Glutamatergic neuron (in vitro differentiated cells): ENCODE measurements around the gene ASF1A. TPM values are rescaled to one million over a fixed set of nuclear protein-coding genes. Genes with fewer than 3 reads are reported as not detected.

Source experiments
- DNase-seq: peaks from one replicate; pipeline ENCODE4 v3.0.0; 2022
- H3K27ac Mint-ChIP-seq: one replicate; pipeline ENCODE4 v1.8.0; 2020; ENCODE audit warnings: mild to moderate bottlenecking, mixed read lengths, inconsistent platforms; ENCODE audit not compliant: unreplicated experiment
- H3K27me3 Mint-ChIP-seq: one replicate; pipeline ENCODE4 v1.8.0; 2020; ENCODE audit warnings: mild to moderate bottlenecking, moderate library complexity, mixed read lengths, inconsistent platforms; ENCODE audit not compliant: unreplicated experiment
- H3K36me3 Mint-ChIP-seq: one replicate; pipeline ENCODE4 v1.8.0; 2020; ENCODE audit warnings: mild to moderate bottlenecking, mixed read lengths, inconsistent platforms; ENCODE audit not compliant: unreplicated experiment
- H3K4me1 Mint-ChIP-seq: one replicate; pipeline ENCODE4 v1.8.0; 2020; ENCODE audit warnings: mild to moderate bottlenecking, low read depth, mixed read lengths, inconsistent platforms; ENCODE audit not compliant: unreplicated experiment
- H3K4me3 Mint-ChIP-seq: one replicate; pipeline ENCODE4 v1.8.0; 2020; ENCODE audit warnings: mild to moderate bottlenecking, mixed read lengths, inconsistent platforms; ENCODE audit not compliant: unreplicated experiment
- H3K9me3 Mint-ChIP-seq: one replicate; pipeline ENCODE4 v1.8.0; 2020; ENCODE audit warnings: mild to moderate bottlenecking, moderate library complexity, mixed read lengths, inconsistent platforms; ENCODE audit not compliant: unreplicated experiment
- CTCF ChIP-seq: fragments of 200-600 bp; sonication (generic); IDR thresholded peaks from one replicate; pipeline ENCODE4 v1.5.0; 2021; ENCODE audit not compliant: partially characterized antibody, unreplicated experiment
- total RNA-seq: library from RNA; stranded (reverse); fragmentation: NEBNext Ultra II Directional; extraction: Animal tissue kit (Norgen Biotek cat#: 25700); gene quantifications from one replicate; pipeline ENCODE4 v1.2.1, GENCODE V29; 2021; ENCODE audit not compliant: unreplicated experiment

ASF1A gene
- total RNA-seq, 1 donor from 2014 or later = 56.1 TPM

- H3K4me1 Mint-ChIP-seq = peaks cover 5% of the 10 kb centered on the region
- no peak overlapping the region for H3K4me3 Mint-ChIP-seq
- H3K36me3 Mint-ChIP-seq = no peaks in the 10 kb centered on the region
- H3K27me3 Mint-ChIP-seq = peaks cover 2% of the 10 kb centered on the region
- no peak overlapping the region for H3K27ac Mint-ChIP-seq
- no peak for TF ChIP-seq CTCF
- H3K9me3 Mint-ChIP-seq = peaks cover 2% of the 10 kb centered on the region
- DNase-seq = no peak
These were observed 36.7 kb downstream of the ASF1A start for GRCh38 chr6:118930680-118931079.

DNA sequence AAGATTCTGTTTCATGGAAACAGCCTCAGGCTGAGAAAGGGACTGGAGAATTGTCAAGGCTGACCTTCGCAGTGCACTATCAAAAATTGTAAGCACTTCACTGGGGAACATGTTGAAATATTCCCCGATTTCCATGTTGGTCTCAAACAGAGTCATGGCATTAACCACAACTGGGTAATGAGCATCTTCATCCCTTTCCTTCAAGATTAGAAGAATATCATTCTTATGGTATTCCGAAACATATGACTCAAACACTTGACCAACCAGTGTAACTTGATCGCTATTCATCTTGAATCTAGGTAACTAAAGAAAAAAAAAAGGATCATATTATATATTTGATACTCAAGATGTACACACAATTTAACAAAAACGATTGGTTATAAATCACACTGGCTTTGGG, 37.5 kb downstream of the ASF1A start:
- TF ChIP-seq CTCF = no peak
- peaks cover 8% of the 10 kb centered on the region for H3K4me1 Mint-ChIP-seq
- no peak for DNase-seq
- H3K27ac Mint-ChIP-seq = no peak overlapping the region
- no peaks in the 10 kb centered on the region for H3K36me3 Mint-ChIP-seq
- H3K4me3 Mint-ChIP-seq = no peak overlapping the region
- H3K27me3 Mint-ChIP-seq = peaks cover 2% of the 10 kb centered on the region
- H3K9me3 Mint-ChIP-seq = peaks cover 2% of the 10 kb centered on the region

DNA sequence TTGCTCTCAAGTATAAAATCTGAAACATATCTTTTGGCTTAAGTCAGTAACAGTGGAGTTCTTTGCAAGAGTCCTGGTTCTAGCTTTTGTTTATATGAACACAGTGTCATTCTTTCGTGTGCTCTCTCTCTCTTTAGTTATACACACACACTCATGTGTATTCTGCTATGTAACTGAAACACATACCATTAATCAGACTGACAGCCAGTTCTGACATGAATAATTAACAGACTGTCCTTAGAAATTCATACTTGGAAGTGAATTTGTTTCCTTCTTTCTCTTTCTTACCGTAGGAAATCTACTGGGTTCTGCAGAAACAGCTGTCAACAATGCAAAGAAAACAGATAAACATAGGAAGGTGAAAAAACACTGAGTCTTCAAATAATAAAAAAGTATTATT, 38.5 kb downstream of the ASF1A start:
- Mint-ChIP-seq H3K4me3 (no peak overlapping the region), H3K27me3 (peaks cover 2% of the 10 kb centered on the region), H3K27ac (no peak overlapping the region), H3K36me3 (no peaks in the 10 kb centered on the region), H3K9me3 (peaks cover 2% of the 10 kb centered on the region), H3K4me1 (peaks cover 12% of the 10 kb centered on the region)
- DNase-seq = no peak
- TF ChIP-seq CTCF = no peak

GRCh38 chr6:118933855-118934460, 40.0 kb downstream of the ASF1A start:
- no peak for TF ChIP-seq CTCF
- Mint-ChIP-seq H3K27me3 (no peaks in the 10 kb centered on the region), H3K4me1 (peaks cover 12% of the 10 kb centered on the region), H3K27ac (peak overlapping the region; percentile 68), H3K9me3 (peaks cover 2% of the 10 kb centered on the region), H3K36me3 (no peaks in the 10 kb centered on the region), H3K4me3 (peak overlapping the region; percentile 94)
- no peak for DNase-seq

- DNase-seq = peak; percentile 96
- no peak for TF ChIP-seq CTCF
- H3K9me3 Mint-ChIP-seq = peaks cover 2% of the 10 kb centered on the region
- no peaks in the 10 kb centered on the region for H3K27me3 Mint-ChIP-seq
- peak within 1 kb of the TSS; percentile 91 for H3K27ac Mint-ChIP-seq
- H3K4me3 Mint-ChIP-seq = peak within 1 kb of the TSS; percentile 94
- H3K4me1 Mint-ChIP-seq = peaks cover 12% of the 10 kb centered on the region
- no peaks in the 10 kb centered on the region for H3K36me3 Mint-ChIP-seq
These were observed 40.7 kb downstream of the ASF1A start, which contains the start of gene MCM9 for GRCh38 chr6:118934461-118935330. MCM9 (minus strand) TSS chr6:118935159; CDS start chr6:118931723, 3,436 bp downstream.
